Stimulated activated naive CD8-positive, alpha-beta T cell treated with anti-CD3 and anti-CD28 coated beads, Interleukin-15, amount 100 ng/mL, for 72 hours (primary cell): ENCODE results near the gene NPFFR1.
"Not testable (repeated sequence)": the region's sequence is repeated elsewhere in the genome, so short reads cannot be mapped to it uniquely, and the experiment has no call there.

ENCODE experiments used
- ATAC-seq: fragments of 150-1000 bp; cut with Tn5 transposase; 2 replicates; pipeline ENCODE4 v1.10.0; 2021; ENCODE audit warnings: mild to moderate bottlenecking, moderate library complexity
- DNase-seq, 2 donors: peaks; one replicate each; pipeline ENCODE4 v3.0.0; 2021 to 2022
- H3K27ac Mint-ChIP-seq, 2 donors: one replicate each; pipeline ENCODE4 v1.8.0; 2022; ENCODE audit warnings: mild to moderate bottlenecking in 2 of 2, mixed read lengths in 2 of 2, moderate library complexity in 2 of 2
- H3K27me3 Mint-ChIP-seq: one replicate; pipeline ENCODE4 v1.8.0; 2022; ENCODE audit warnings: mixed read lengths
- H3K4me1 Mint-ChIP-seq: one replicate; pipeline ENCODE4 v1.8.0; 2022; ENCODE audit warnings: mild to moderate bottlenecking, mixed read lengths
- H3K4me3 Mint-ChIP-seq, 2 donors: one replicate each; pipeline ENCODE4 v1.8.0; 2022; ENCODE audit warnings: mild to moderate bottlenecking in 2 of 2, mixed read lengths in 2 of 2, moderate library complexity in 1 of 2
- H3K9me3 Mint-ChIP-seq, 2 donors: one replicate each; pipeline ENCODE4 v1.8.0; 2022; ENCODE audit warnings: mixed read lengths in 2 of 2

Gene NPFFR1

GRCh38 chr10:70257816-70258215, 26.0 kb downstream of the NPFFR1 start:
- H3K9me3 Mint-ChIP-seq: peaks cover 11 to 15% of the 10 kb centered on the region in 2 donors
- not testable (repeated sequence) for ATAC-seq, H3K4me1 Mint-ChIP-seq, H3K4me3 Mint-ChIP-seq, H3K27ac Mint-ChIP-seq, DNase-seq
- H3K27me3 Mint-ChIP-seq: peaks cover 61% of the 10 kb centered on the region

GRCh38 chr10:70256463-70256862, 27.3 kb downstream of the NPFFR1 start:
- H3K9me3 Mint-ChIP-seq: peaks cover 6 to 7% of the 10 kb centered on the region in 2 donors
- no peak for DNase-seq
- no peak for ATAC-seq
- no peak overlapping the region for H3K4me3 Mint-ChIP-seq
- no peak overlapping the region for H3K27ac Mint-ChIP-seq
- peaks cover 10% of the 10 kb centered on the region for H3K4me1 Mint-ChIP-seq
- H3K27me3 Mint-ChIP-seq: peaks cover 64% of the 10 kb centered on the region

DNA sequence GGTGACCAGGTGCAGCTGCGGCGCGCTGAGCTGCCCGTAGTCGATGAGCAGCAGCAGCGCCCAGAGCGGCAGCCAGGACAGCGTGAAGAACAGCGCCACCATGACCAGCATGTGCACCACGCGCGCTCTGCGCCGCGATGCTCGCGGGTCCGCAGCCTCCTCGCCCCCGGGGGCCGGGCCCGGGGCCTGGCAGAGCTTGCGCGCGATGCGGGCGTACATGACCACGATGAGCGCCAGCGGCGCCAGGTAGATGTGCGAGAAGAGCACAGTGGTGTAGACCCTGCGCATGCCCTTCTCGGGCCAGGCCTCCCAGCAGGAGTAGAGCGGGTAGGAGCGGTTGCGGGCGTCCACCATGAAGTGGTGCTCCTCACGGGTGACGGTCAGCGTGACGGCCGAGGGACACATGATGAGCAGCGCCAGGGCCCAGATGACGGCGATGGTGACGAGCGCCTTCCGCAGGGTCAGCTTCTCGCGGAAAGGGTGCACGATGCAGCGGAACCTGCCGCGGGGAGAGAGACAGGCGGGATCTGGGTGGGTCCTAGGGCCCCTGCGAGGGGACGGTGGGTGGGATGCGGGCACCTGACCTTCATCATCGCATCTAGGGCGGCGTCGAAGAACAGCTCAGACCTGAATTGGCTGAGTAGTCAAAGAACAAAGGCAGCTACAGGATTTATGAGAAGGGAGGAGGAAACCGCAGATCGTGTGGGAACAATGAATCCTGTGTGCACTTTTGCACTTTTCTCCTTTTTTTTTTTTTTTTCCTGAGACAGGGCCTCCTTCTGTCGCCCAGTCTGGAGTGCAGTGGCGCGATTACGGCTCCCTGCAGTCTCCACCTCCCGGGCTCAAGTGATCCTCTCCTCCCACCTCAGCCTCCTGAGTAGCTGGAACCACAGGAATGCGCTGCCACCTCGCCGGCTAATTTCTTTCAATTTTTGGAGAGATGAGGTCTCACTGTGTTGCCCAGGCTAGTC, 28.2 kb downstream of the NPFFR1 start:
- ATAC-seq (peak; percentile 68), DNase-seq (peak in 1 of 2 donors; percentile 17)
- Mint-ChIP-seq H3K4me1 (peaks cover 10% of the 10 kb centered on the region), H3K9me3 (no peaks in the 10 kb centered on the region), H3K4me3 (peak overlapping the region; percentile 74 to 82), H3K27me3 (peaks cover 64% of the 10 kb centered on the region), H3K27ac (no peak overlapping the region)

DNA sequence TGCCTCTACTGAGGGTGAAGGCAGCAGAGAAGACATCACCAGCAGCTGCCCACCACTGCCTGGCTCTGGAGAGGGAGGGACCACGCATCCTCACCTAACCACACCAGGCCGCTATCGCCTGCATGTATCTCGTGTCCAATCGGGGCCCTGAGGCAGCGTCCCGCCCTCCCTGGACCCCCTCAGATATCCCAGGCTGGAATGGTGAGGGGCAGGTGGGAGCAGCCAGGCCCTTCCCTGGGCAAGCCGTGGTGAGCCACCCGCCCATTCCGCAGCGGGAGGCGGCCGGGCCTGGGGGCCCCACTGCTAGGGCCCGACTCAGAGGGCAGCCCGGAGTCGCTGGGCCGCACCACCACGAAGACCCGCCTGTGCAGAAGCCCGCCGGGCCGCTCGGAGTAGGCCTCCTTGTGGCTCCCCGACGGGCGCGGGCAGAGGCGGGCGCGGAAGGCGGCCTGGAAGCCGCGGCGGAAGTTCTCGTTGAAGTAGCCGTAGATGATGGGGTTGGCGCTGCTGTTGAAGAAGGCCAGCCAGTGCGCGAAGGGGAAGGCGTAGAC, 29.0 kb downstream of the NPFFR1 start:
- H3K27ac Mint-ChIP-seq: no peak overlapping the region
- peak; percentile 46 for ATAC-seq

GRCh38 chr10:70253878-70254765, 29.7 kb downstream of the NPFFR1 start:
- Mint-ChIP-seq H3K27ac (no peak overlapping the region), H3K27me3 (peaks cover 62% of the 10 kb centered on the region), H3K4me1 (peaks cover 10% of the 10 kb centered on the region), H3K4me3 (peak overlapping the region in 1 of 2 donors; percentile 21), H3K9me3 (no peaks in the 10 kb centered on the region)
- ATAC-seq (no peak), DNase-seq (no peak)

More for the DNA sequence above, 29.0 kb downstream of the NPFFR1 start:
- peak in 1 of 2 donors; percentile 10 for DNase-seq
- Mint-ChIP-seq H3K27me3 (peaks cover 64% of the 10 kb centered on the region), H3K4me3 (peak overlapping the region; percentile 74 to 82), H3K9me3 (no peaks in the 10 kb centered on the region), H3K4me1 (peaks cover 10% of the 10 kb centered on the region)

DNA sequence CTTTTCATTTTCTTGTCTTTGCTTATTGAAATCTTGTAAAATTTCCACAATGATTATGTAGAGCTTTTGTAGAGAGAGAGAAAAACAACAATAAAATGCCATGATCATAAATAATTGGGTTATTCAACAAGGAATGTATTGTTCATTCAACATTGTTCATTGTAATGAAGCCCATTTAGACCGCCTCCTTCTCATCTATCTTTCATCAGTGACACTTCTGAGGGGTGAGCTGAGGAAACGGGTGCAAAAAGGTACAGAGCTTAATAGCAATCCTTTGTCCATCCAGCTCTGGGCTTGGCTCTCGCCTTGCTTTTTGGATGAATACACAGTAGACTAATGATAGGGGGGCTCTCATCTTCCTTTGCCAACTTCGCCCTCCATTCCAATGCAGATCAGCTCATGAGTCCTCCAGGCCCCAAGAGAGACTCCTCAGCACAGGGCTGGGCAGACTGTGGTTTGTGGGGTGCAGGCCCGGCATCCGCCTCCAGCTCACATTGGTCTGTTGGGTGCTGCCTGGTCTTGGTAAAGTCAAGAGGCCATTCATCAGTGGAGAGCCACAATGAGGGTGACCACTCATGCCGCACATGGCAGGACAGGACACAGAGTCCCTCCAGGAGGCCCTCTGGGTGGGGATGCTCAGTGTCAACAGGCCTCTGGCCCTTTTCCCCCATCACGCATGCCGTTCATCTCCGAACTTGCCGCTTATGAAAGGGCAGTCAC, 32.7 kb downstream of the NPFFR1 start:
- Mint-ChIP-seq H3K27ac (no peak overlapping the region), H3K4me1 (peaks cover 10% of the 10 kb centered on the region), H3K27me3 (peaks cover 47% of the 10 kb centered on the region), H3K9me3 (no peaks in the 10 kb centered on the region), H3K4me3 (no peak overlapping the region)
- no peak for ATAC-seq
- DNase-seq: no peak

- Mint-ChIP-seq H3K27me3 (peaks cover 15% of the 10 kb centered on the region), H3K4me3 (no peak overlapping the region), H3K4me1 (no peaks in the 10 kb centered on the region), H3K27ac (no peak overlapping the region), H3K9me3 (no peaks in the 10 kb centered on the region)
- ATAC-seq (no peak), DNase-seq (no peak)
Observed at GRCh38 chr10:70247360-70247759, 36.4 kb downstream of the NPFFR1 start.

DNA sequence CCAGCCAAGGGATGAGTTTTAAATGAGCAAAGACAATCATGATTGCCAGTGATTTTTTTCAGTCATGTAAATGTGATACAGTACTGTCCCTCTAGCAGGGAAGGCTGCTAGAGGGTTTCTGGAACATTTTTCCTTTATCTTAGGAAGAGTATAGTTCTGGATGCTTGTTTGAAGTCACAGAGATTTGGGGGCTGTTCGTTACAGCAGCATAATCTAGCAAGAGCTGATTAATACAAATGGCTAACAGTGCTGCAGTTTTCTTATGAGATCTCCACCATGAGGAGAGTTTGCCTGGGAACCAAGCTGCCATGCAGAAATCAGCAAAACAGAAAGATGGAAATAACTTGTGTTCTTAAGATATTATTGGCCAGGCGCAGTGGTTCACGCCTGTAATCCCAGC, 42.7 kb downstream of the NPFFR1 start:
- H3K27ac Mint-ChIP-seq: no peak overlapping the region
- DNase-seq (no peak), ATAC-seq (no peak)
- H3K4me3 Mint-ChIP-seq: no peak overlapping the region
- H3K9me3 Mint-ChIP-seq: no peaks in the 10 kb centered on the region
- H3K4me1 Mint-ChIP-seq: no peaks in the 10 kb centered on the region
- H3K27me3 Mint-ChIP-seq: no peaks in the 10 kb centered on the region

DNA sequence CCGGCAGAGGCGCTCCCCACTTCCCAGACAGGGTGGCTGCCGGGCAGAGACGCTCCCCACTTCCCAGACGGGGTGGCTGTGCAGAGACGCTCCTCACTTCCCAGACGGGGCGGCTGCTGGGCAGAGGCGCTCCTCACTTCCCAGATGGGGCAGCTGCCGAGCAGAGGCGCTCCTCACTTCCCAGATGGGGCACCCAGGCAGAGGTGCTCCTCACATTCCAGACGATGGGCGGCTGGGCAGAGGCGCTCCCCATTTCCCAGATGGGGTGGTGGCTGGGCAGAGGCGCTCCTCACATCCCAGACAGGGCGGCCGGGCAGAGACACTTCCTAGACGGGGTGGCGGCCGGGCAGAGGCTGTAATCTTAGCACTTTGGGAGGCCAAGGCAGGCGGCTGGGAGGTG, 43.8 kb downstream of the NPFFR1 start:
- not testable (repeated sequence) for H3K4me1 Mint-ChIP-seq, DNase-seq, H3K27me3 Mint-ChIP-seq

GRCh38 chr10:70239077-70239976, 44.5 kb downstream of the NPFFR1 start:
- H3K27ac Mint-ChIP-seq, H3K27me3 Mint-ChIP-seq, H3K4me1 Mint-ChIP-seq, H3K9me3 Mint-ChIP-seq, ATAC-seq, H3K4me3 Mint-ChIP-seq, DNase-seq: not testable (repeated sequence)

More for the DNA sequence above, 43.8 kb downstream of the NPFFR1 start:
- not testable (repeated sequence) for H3K27ac Mint-ChIP-seq, ATAC-seq, H3K4me3 Mint-ChIP-seq, H3K9me3 Mint-ChIP-seq

DNA sequence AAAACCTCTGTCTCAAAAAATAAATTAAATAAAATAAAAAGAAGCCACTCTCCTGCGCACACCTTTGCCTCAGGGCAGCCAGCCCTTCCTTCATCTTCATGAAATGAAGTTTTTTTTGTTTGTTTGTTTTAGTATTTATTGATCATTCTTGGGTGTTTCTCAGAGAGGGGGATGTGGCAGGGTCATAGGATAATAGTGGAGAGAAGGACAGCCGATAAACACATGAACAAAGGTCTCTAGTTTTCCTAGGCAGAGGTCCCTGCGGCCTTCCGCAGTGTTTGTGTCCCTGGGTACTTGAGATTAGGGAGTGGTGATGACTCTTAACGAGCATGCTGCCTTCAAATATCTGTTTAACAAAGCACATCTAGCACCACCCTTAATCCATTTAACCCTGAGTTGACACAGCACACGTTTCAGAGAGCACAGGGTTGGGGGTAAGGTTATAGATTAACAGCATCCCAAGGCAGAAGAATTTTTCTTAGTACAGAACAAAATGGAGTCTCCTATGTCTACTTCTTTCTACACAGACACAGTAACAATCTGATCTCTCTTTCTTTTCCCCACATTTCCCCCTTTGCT, 45.8 kb downstream of the NPFFR1 start:
- H3K27me3 Mint-ChIP-seq, ATAC-seq, H3K4me1 Mint-ChIP-seq, DNase-seq, H3K4me3 Mint-ChIP-seq, H3K9me3 Mint-ChIP-seq, H3K27ac Mint-ChIP-seq: not testable (repeated sequence)

DNA sequence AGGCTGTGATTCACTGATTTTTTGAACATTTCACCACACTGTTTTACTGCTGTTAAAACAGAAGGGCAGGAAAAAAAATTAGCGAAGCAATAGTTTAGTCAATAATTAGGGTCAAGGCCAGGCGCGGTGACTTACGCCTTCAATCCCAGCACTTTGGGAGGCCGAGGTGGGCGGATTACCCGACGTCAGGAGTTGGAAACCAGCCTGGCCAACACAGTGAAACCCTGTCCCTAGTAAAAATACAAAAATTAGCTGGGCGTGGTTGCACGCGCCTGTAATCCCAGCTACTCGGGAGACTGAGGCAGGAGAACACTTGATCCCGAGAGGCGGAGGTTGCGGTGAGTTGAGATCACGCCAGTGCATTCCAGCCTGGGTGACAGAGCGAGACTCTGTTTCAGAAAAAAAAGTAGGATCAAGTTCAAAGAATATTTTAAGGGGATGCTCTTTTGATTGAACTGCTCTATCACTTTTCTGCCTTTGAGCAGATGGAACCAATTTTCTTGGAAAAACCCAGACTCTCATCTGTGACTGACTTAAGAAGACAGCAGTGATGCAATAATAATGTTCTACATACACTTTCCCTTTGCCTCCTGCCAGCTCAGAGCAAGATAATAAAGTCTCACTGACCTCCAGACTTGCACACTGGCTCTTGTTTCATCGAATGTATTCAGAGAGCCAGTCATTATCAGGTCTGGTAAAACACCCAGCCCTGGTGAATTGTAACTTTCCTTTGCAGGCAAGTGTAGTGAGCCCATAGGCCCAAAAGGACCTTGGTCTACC, 48.9 kb downstream of the NPFFR1 start:
- Mint-ChIP-seq H3K27ac (no peak overlapping the region), H3K27me3 (no peaks in the 10 kb centered on the region), H3K4me3 (peak overlapping the region in 1 of 2 donors; percentile 7), H3K9me3 (no peaks in the 10 kb centered on the region), H3K4me1 (peaks cover 28% of the 10 kb centered on the region)
- no peak for DNase-seq
- no peak for ATAC-seq

GRCh38 chr10:70233939-70234300, 49.9 kb downstream of the NPFFR1 start:
- Mint-ChIP-seq H3K27me3 (no peaks in the 10 kb centered on the region), H3K4me3 (peak overlapping the region; percentile 80 to 87), H3K9me3 (no peaks in the 10 kb centered on the region), H3K27ac (peak overlapping the region; percentile 95 to 98), H3K4me1 (peaks cover 34% of the 10 kb centered on the region)
- DNase-seq (no peak), ATAC-seq (no peak)
